ENCODE data around the gene CADPS. TPM values are rescaled to one million over a fixed set of nuclear protein-coding genes. Genes with fewer than 3 reads are reported as not detected.

Gene CADPS
- total RNA-seq, 1 donor from 2014 or later = not detected

- Histone ChIP-seq H3K4me3 (no peak overlapping the region), H3K27ac (no peak overlapping the region), H3K9me3 (no peaks in the 10 kb centered on the region), H3K4me1 (peaks cover 0 to 5% of the 10 kb centered on the region in 2 donors), H3K36me3 (no peaks in the 10 kb centered on the region), H3K27me3 (no peaks in the 10 kb centered on the region)
- intact Hi-C loops (cut with DNase I) = no loop called here
- DNase-seq (ENCODE audit: low spot score in 2 of 2) = no peak
- no peak for TF ChIP-seq CTCF (IDR thresholded peaks at IDR 0.05)
These were observed 304.3 kb downstream of the CADPS start for GRCh38 chr3:62570888-62571287.

GRCh38 chr3:62569609-62570008 is 305.6 kb downstream of the CADPS start:
- Histone ChIP-seq H3K4me3 (no peak overlapping the region), H3K27me3 (no peaks in the 10 kb centered on the region), H3K4me1 (peaks cover 0 to 5% of the 10 kb centered on the region in 2 donors), H3K36me3 (no peaks in the 10 kb centered on the region), H3K27ac (no peak overlapping the region), H3K9me3 (no peaks in the 10 kb centered on the region)
- no peak for TF ChIP-seq CTCF (IDR thresholded peaks at IDR 0.05)
- DNase-seq (ENCODE audit: low spot score in 2 of 2) = no peak
- intact Hi-C loops (cut with DNase I) = loop anchor here (10.0 kb wide), 1 partner anchor 1315 kb away; the partner anchor contains the start of gene FHIT

GRCh38 chr3:62567097-62568021 is 307.9 kb downstream of the CADPS start:
- Histone ChIP-seq H3K9me3 (no peaks in the 10 kb centered on the region), H3K27me3 (no peaks in the 10 kb centered on the region), H3K36me3 (no peaks in the 10 kb centered on the region), H3K4me3 (no peak overlapping the region), H3K4me1 (peaks cover 0 to 14% of the 10 kb centered on the region in 2 donors), H3K27ac (peak overlapping the region in 1 of 2 donors; percentile 38)
- TF ChIP-seq CTCF (IDR thresholded peaks at IDR 0.05) = no peak
- intact Hi-C loops (cut with DNase I) = loop anchor here (10.0 kb wide), 1 partner anchor 1313 kb away; the partner anchor contains the start of gene FHIT
- DNase-seq (ENCODE audit: low spot score in 2 of 2) = peak in 1 of 2 donors; percentile 79

GRCh38 chr3:62566022-62566557 is 309.1 kb downstream of the CADPS start:
- intact Hi-C loops (cut with DNase I) = loop anchor here (10.0 kb wide), 1 partner anchor 1311 kb away; the partner anchor contains the start of gene FHIT
- no peak overlapping the region for H3K4me3 ChIP-seq
- no peak for TF ChIP-seq CTCF (IDR thresholded peaks at IDR 0.05)
- peaks cover 0 to 16% of the 10 kb centered on the region in 2 donors for H3K4me1 ChIP-seq
- H3K27ac ChIP-seq = no peak overlapping the region
- H3K27me3 ChIP-seq = no peaks in the 10 kb centered on the region
- DNase-seq (ENCODE audit: low spot score in 2 of 2) = no peak
- H3K9me3 ChIP-seq = no peaks in the 10 kb centered on the region
- no peaks in the 10 kb centered on the region for H3K36me3 ChIP-seq

- no peak for TF ChIP-seq CTCF (IDR thresholded peaks at IDR 0.05)
- DNase-seq (ENCODE audit: low spot score in 2 of 2) = peak; percentile 19 to 79
- Histone ChIP-seq H3K36me3 (no peaks in the 10 kb centered on the region), H3K27ac (peak overlapping the region; percentile 74 to 81), H3K27me3 (no peaks in the 10 kb centered on the region), H3K4me1 (peaks cover 0 to 16% of the 10 kb centered on the region in 2 donors), H3K9me3 (no peaks in the 10 kb centered on the region), H3K4me3 (no peak overlapping the region)
- intact Hi-C loops (cut with DNase I) = loop anchor here (5.0 to 10.0 kb wide), 2 partner anchors 40 to 1308 kb away; partner anchors contain the start of gene FHIT
These were observed 312.6 kb downstream of the CADPS start for GRCh38 chr3:62562596-62562995.
